Measurements from ENCODE around the gene PCGF2. TPM values are rescaled to one million over a fixed set of nuclear protein-coding genes. Genes with fewer than 3 reads are reported as not detected.

PCGF2 gene
- total RNA-seq, 1 donor from 2014 or later, result 2.4 TPM

GRCh38 chr17:38751144-38751807 is 3.1 kb upstream of the PCGF2 start:
- DNase-seq, result peak; percentile 49

GRCh38 chr17:38750312-38751121 is 2.4 kb upstream of the PCGF2 start:
- peak; percentile 39 for DNase-seq

GRCh38 chr17:38750044-38750311 is 1.8 kb upstream of the PCGF2 start:
- no peak for DNase-seq

GRCh38 chr17:38749223-38750043 is 1.3 kb upstream of the PCGF2 start:
- DNase-seq, result peak; percentile 73

- no peak for DNase-seq
These were observed 721 bp upstream of the PCGF2 start for GRCh38 chr17:38748892-38749222.

GRCh38 chr17:38747463-38748148 is 530 bp downstream of the PCGF2 start:
- DNase-seq, result peak; percentile 31

GRCh38 chr17:38746849-38747462 is 1.2 kb downstream of the PCGF2 start:
- DNase-seq, result no peak

GRCh38 chr17:38746004-38746848 is 1.9 kb downstream of the PCGF2 start:
- DNase-seq, result no peak

GRCh38 chr17:38745545-38745944 is 2.6 kb downstream of the PCGF2 start:
- peak; percentile 30 for DNase-seq

- no peak for DNase-seq
These were observed 4.5 kb downstream of the PCGF2 start for GRCh38 chr17:38743556-38744171.

GRCh38 chr17:38742411-38743308 is 5.5 kb downstream of the PCGF2 start:
- peak; percentile 95 for DNase-seq

GRCh38 chr17:38741921-38742410 is 6.2 kb downstream of the PCGF2 start:
- no peak for DNase-seq

GRCh38 chr17:38741461-38741860 is 6.7 kb downstream of the PCGF2 start:
- no peak for DNase-seq

- DNase-seq, result no peak
These were observed 7.3 kb downstream of the PCGF2 start for GRCh38 chr17:38740806-38741205.

GRCh38 chr17:38740044-38740443 is 8.1 kb downstream of the PCGF2 start:
- DNase-seq, result no peak

GRCh38 chr17:38739305-38739704 is 8.8 kb downstream of the PCGF2 start:
- DNase-seq, result no peak

- DNase-seq, result no peak
These were observed 9.4 kb downstream of the PCGF2 start for GRCh38 chr17:38738686-38739085.

- no peak for DNase-seq
These were observed 10.0 kb downstream of the PCGF2 start for GRCh38 chr17:38738007-38738662.

Measured in dermis blood vessel endothelial cell (primary cell).